ENCODE data around the gene TM2D3.

GRCh38 chr15:101615414-101615985 lies 36.7 kb downstream of the TM2D3 start:
- TF ChIP-seq EZH2phosphoT487 (IDR thresholded peaks at IDR 0.05; ENCODE audit: low read depth): no peak
- no peak for TF ChIP-seq CTCF (IDR thresholded peaks at IDR 0.05; ENCODE audit: low read depth, low read length)
